ENCODE results near the gene EVI5L.

EVI5L gene

DNA sequence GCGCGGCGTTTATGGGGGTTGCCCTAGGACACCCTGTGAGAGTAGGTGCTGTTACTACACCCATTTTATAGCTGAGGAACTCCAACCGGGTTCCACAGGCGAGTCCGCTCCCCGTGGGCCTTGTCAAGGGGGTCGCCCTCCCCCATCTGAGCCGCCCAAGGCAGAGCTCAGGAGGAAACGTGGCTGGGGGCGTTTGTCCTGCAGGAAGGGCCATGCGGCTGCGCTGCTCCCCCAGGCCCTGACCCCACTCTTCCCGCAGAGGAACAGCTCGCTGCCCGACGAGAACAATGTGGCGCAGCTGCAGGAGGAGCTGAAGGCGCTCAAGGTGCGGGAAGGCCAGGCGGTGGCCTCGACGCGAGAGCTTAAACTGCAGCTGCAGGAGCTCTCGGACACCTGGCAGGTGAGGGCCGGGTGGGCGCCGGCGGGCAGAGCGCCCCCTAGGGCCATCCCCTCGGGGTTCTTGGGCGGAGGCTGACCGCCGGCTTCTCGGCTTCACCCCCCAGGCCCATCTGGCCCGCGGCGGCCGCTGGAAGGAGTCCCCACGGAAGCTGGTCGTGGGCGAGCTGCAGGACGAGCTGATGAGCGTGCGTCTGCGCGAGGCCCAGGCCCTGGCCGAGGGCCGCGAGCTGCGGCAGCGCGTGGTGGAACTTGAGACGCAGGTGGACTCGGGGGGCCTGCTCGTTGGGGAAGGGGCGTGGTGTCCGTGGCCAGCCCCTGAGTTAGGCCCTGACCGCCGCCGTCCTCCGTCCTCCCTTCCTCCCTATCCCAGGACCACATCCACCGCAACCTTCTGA lies 31.8 kb downstream of the EVI5L start:
- DNase-seq, result no peak

DNA sequence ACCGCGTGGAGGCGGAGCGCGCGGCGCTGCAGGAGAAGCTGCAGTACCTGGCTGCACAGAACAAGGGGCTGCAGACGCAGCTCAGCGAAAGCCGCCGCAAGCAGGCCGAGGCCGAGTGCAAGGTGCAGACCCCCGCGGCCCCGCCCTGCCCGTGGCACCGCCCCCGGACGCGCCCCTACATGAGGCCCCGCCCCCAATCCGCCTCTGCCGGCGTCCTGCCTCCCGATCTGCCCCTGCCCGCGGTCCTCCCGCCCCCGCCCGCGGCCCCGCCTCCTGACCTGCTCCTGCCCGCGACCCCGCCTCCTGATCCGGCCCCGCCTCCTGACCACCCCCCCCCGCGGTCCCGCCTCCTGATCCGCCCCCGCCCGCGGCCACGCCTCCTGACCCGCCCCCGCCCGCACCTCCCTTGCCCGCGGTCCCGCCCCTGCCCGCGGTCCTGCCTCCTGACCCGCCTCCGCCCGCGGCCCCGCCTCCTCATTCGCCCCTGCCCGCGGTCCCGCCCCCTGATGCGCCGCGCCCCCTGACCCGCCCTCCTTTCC lies 32.5 kb downstream of the EVI5L start:
- peak; percentile 36 for DNase-seq

- no peak for DNase-seq
Observed at GRCh38 chr19:7863157-7863970, 33.3 kb downstream of the EVI5L start.

GRCh38 chr19:7863971-7864689 lies 34.1 kb downstream of the EVI5L start:
- DNase-seq, result no peak

GRCh38 chr19:7864690-7865074 lies 34.7 kb downstream of the EVI5L start:
- no peak for DNase-seq

DNA sequence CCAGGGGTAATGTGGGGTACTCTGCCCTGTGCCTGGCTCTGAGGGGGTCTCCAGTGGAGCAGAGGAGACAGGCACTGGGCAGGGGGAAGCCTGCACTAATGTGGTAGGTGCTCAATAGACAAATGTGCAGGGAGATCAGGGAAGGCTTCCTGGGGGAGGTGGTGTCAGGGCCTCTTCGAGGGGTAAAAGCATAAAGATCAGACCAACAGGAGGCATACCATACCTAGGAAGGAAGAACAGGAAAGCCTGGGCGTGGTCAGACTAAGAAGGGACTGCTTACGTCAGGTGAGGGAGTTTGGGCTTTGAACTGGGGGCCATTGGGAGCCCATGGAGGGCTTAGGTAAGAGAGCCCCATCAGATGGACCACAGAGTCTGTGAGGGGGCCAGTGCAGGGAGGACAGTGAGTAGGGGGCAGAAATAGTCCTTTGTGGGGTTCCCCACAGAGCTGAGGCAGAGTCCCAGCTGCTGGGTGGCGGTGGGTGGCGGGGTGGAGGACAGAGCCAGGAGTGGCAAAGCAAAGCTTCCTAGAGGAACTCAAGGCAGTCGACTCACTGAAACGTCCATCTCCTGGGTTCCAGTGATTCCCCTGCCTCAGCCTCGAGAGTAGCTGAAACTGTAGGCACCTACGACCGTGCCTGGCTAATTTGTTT lies 35.4 kb downstream of the EVI5L start:
- peak; percentile 28 for DNase-seq

- no peak for DNase-seq
Observed at GRCh38 chr19:7866399-7867091, 36.5 kb downstream of the EVI5L start.

DNA sequence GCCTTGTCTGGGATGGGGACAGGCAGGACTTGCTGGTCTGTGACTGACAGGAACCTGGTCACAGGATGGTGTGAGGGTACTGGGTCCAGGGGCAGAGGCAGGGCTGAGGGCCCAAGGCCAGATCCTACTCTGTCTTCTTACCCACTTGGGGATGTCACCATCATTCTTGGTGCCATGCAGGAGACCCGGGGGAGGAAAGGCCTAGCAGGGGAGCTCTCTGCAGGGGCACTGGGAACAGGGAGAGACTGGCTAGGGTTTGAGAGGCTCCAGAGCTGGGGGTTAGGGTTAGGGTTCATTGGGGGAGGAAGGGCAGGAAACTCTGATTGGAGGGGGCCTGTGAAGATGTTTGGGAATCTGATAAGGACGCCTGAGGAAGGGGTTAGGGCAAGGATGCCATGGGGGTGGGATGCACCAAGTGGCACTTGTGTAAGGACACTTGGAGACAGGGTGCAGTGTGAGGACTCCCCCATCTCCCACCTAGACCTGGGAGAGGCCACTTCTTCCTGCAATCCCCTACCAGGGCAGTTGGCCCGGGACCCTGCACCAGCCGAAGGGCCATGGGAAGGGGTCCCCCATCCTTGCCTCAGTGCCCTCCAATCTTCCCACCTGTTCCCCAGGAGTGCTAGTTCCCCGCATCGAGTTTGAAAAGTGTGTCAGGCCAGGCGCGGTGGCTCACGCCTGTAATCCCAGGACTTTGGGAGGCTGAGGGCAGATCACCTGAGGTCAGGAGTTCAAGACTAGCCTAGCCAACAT lies 37.2 kb downstream of the EVI5L start:
- no peak for DNase-seq

- DNase-seq, result no peak
Observed at GRCh38 chr19:7868326-7868670, 38.3 kb downstream of the EVI5L start.

DNA sequence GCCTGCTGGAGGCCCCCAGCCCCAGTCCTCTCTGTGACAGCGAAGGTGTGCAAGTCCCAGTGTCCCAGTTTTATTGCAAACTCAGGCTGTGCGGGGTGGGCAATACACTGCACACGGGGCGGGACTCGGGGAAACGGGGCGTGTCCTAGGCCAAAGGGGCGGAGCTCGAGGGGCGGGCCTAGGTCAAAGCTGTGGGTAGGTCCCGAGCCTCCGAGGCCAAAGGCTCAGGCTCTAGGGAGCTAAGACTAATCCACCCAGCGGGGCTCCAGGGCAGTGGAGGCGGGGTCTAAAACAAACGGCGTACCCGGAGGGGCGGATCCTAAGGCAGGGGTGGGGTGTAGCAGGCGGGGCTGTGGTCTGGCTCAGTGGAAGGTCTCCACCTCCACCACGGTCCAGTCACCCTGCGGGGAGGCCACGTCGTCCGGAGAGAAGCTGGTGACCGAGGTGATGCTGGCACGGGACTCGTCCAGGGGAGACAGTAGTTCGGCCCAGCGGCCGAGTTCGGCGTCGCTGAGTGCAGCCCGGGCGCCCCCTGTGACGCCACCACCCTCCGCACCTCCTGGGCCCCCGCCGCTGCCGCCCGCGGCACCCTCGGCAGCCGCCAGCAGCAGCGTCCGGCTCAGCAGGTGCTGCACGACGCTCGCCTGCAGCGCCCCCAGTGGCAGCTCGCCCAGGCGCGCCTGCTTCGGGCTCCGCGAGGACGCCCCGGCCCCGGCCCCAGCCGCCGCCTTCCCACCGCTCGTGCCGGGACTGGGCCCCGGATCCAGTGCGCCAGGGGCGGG lies 38.8 kb downstream of the EVI5L start:
- peak; percentile 98 for DNase-seq

DNA sequence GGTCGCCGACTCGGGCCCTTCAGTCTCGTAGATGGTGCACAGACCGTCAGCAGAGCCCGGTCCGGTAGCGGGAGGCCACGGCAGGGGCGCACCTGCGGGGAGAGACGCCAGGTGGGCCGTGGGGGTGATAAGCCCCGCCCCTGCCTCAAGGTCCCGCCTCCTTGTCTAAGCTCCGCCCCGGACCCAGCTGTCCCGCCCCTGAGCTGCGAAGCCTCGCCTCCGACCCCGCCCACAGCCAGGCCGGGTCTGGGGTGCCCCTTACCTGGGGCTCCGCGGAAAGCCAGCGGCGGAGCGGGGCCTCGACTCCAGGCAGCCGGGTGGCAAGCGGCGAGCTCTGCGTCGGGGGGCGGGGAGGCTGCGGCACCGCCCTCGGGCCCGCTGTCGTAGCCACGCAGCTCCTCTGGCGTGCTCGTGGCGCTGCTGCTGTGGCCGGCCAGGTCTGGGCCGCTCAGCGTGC lies 39.5 kb downstream of the EVI5L start:
- peak; percentile 93 for DNase-seq

DNA sequence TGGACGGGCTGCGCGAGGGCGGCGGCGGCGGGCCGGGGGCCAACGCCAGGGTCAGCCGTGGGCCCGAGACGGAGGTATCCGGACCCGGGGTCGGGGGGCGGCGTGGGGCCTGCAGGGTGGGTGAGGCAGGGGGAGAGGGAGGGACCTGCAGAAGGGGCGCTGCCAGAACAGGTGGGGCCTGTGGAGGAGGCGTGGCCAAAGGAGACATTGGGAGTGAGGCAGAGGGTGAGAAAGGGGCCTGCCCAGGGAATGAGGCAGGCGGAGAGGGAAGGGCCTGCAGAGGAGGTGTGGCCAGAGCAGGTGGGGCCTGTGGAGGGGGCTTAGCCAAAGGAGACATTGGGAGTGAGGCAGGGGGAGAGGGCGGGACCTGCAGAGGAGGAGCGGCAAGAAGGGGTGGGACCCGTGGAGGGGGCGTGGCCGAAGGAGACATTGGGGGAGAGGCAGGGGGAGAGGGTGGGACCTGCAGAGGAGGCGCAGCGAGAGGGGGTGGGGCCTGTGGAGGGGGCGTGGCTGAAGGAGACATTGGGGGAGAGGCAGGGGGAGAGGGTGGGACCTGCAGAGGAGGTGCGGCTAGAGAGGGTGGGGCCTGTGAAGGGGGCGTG lies 40.0 kb downstream of the EVI5L start:
- DNase-seq, result peak; percentile 98

GRCh38 chr19:7870571-7871436 lies 40.8 kb downstream of the EVI5L start:
- DNase-seq, result peak; percentile 99

GRCh38 chr19:7871437-7872305 lies 41.7 kb downstream of the EVI5L start:
- peak; percentile 99 for DNase-seq

DNA sequence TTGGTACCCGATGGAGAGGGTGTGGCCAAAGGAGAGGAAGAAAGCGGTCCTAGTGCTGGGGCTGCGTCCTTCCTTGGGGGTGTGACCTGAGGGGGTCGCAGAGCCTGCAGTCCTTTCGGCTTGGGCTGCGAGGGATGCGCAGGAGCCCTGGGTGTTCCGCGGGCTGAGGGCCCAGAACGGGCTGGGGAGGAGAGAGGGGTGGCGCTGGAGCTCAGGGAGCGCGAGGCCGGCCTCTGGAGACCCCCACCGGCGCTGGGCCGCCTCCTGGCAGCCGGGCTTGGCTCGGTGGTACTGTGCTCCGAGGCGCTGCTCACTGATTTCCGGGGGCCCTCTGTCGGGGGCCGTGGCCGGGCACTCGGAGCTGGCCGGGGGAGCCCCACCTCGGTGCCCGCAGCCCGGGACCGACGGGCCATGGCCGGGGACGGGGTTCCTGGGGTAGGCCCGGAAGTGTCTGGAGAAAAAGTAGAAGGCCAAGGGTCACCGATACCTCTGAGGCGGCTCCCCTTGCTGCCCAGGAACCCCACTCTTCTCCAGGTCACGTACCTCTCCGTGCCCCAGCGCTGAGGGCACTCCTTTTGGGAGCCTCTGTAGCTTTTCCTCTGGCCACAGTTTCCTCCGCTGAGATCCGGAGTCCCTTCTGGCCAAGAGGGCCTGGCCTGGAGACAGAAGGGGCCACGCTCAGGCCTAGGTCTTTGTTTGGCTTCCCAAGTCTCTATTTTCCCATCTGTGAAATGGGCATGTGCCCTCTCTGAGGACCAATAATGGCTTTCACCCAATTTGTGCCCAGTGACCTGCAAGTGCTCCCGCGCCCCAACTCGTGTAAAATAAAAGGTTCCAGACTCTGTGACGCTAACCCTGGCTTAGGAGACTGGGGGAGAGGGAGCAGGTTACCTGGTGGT lies 42.5 kb downstream of the EVI5L start:
- no peak for DNase-seq

DNA sequence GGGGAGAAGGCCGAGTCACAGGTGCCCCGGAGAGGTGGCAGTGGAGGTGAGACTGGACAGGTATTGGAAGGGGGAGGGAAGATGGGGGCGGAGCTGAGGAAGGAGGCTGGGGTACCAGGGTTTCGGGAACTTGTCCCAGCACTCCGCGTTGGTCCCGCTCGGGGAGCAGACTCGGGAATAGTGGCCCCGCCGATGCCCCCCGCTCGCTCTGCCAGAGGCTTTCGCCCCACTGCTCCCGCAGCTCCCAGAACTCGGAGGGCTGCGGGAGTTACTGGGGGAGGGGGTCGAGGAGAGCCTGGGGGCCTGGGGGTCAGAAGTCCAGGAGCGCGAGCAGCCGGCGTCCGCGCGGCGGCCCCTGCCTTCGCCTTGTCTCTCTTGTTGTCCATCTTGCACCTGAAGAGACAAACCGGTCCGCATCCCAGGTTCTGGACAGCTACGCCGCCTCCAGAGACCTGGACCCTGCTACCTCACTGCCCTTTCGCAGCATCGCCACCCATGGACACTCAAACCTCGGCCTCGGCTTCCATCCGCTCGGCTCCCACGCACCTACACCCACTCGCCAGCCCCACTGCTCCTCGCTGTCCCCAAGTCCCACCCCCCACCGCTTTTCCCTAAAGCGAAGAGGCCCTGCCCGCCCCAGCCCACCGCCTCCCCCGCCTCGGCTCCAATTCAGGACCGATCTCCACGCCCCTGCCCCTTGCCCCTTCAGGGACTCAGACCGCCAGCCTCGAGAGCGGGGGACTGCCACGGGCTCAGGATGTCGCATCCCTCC lies 43.5 kb downstream of the EVI5L start:
- no peak for DNase-seq
